ENCODE data around the gene RHO. TPM values are rescaled to one million over a fixed set of nuclear protein-coding genes. Genes with fewer than 3 reads are reported as not detected.

Gene RHO
- total and polyA plus RNA-seq, 2 donors (not counting 1 experiment from before 2014, with no cell fraction given): 0.10 TPM; not detected in 1

DNA sequence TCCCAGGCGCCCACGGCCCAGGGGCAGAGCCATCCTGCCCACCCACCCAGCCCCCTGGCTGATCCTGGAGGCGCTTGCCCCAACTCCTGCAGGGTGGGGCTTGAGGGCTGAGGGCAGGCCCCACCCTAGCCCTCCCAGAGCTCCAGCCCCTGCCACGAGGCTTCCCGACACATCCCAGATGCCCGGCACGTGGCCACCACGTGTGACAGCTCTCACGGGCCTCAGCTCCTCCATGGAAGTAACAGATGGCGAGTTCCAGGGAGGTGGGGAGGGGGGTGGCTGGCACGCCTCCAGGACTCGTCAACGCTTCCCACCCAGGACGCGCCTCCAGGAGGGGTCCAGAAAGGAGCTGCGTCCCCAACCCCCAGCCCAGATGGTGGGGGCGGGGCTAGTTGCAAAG lies 48.9 kb downstream of the RHO start:
- Histone ChIP-seq H3K27me3 (replicated peaks in 1 of 4; ENCODE audit: control extremely low read depth in 1 of 4, control insufficient read depth in 3 of 4, insufficient read depth in 4 of 4, low read length in 3 of 4) (no peaks in the 10 kb centered on the region), H3K9me3 (ENCODE audit: control extremely low read depth in 1 of 3, control insufficient read depth in 2 of 3, insufficient read depth in 1 of 3, low read length in 2 of 3) (no peaks in the 10 kb centered on the region), H4K20me1 (ENCODE audit: control insufficient read depth, insufficient read depth, low read length, poor library complexity, severe bottlenecking) (no peaks in the 10 kb centered on the region), H3K4me3 (ENCODE audit: control extremely low read depth in 1 of 5, extremely low read depth in 1 of 5, insufficient read depth in 1 of 5, low read depth in 2 of 5, low read length in 4 of 5) (peak overlapping the region in 3 of 5 experiments; percentile 10 to 53 (median 21)), H3K27ac (ENCODE audit: low read length in 2 of 2) (peak overlapping the region; percentile 69 to 83), H2AFZ (ENCODE audit: insufficient read depth, low read depth, low read length, poor library complexity, severe bottlenecking) (no peak overlapping the region), H3K79me2 (ENCODE audit: control insufficient read depth, insufficient read depth, low read length) (no peaks in the 10 kb centered on the region), H3K4me2 (replicated peaks; ENCODE audit: low read depth, low read length, poor library complexity, severe bottlenecking) (peak overlapping the region; percentile 82), H3K36me3 (replicated peaks in 1 of 2; ENCODE audit: control extremely low read depth in 1 of 2, control insufficient read depth in 1 of 2, extremely low read depth in 1 of 2, insufficient read depth in 2 of 2, low read length in 1 of 2) (no peaks in the 10 kb centered on the region), H3K9ac (ENCODE audit: low read length) (peak overlapping the region; percentile 43), H3K4me1 (ENCODE audit: control insufficient read depth in 2 of 2, insufficient read depth in 2 of 2, low read length in 2 of 2) (peaks cover 50 to 59% of the 10 kb centered on the region in 2 donors)
- Mint-ChIP-seq H3K4me3 (peak overlapping the region; percentile 83), H3K9me3 (ENCODE audit: insufficient read depth) (no peaks in the 10 kb centered on the region), H3K27ac (peak overlapping the region; percentile 98), H3K27me3 (no peaks in the 10 kb centered on the region), H3K4me1 (peaks cover 66% of the 10 kb centered on the region)
- intact Hi-C loops (cut with micrococcal nuclease): loop anchor here (2.0 to 5.0 kb wide), 5 partner anchors 85 to 535 kb away; partner anchors contain the start of genes MBD4 and RAB43
- ATAC-seq (ENCODE audit: low read depth) (no peak), DNase-seq (peak; percentile 50)
- TF ChIP-seq, protein P1, sequence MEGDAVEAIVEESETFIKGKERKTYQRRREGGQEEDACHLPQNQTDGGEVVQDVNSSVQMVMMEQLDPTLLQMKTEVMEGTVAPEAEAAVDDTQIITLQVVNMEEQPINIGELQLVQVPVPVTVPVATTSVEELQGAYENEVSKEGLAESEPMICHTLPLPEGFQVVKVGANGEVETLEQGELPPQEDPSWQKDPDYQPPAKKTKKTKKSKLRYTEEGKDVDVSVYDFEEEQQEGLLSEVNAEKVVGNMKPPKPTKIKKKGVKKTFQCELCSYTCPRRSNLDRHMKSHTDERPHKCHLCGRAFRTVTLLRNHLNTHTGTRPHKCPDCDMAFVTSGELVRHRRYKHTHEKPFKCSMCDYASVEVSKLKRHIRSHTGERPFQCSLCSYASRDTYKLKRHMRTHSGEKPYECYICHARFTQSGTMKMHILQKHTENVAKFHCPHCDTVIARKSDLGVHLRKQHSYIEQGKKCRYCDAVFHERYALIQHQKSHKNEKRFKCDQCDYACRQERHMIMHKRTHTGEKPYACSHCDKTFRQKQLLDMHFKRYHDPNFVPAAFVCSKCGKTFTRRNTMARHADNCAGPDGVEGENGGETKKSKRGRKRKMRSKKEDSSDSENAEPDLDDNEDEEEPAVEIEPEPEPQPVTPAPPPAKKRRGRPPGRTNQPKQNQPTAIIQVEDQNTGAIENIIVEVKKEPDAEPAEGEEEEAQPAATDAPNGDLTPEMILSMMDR (IDR thresholded peaks at IDR 0.05): no peak
- no peak for TF ChIP-seq EZH2 (IDR thresholded peaks at IDR 0.05; ENCODE audit: borderline replicate concordance, insufficient read depth, low read depth, low read length, poor library complexity, severe bottlenecking)
- ChIA-PET CTCF (interaction anchor here (0.7 to 3.2 kb wide), 11 partner anchors 11 to 250 kb away, joined by 3 to 30 read pairs (median 7); partner anchors contain the start of genes PLXND1 and RHO), POLR2A (interaction anchor here (0.7 to 3.4 kb wide), 13 partner anchors 10 to 261 kb away, joined by 3 to 55 read pairs (median 4); partner anchors contain the start of genes PLXND1 and RHO)
- WGBS (ENCODE audit: insufficient coverage): 6% methylated on average over 13 of the region's 17 CpGs

Measured in B cell (primary cell).